ENCODE measurements around the gene ZBBX. TPM values are rescaled to one million over a fixed set of nuclear protein-coding genes. Genes with fewer than 3 reads are reported as not detected.

Gene ZBBX
- total and polyA plus RNA-seq, 2 of the 8 experiments (the other 6 are each of a cell fraction or from before 2014, with no cell fraction given) = 0.17 to 0.84 TPM

- Histone ChIP-seq H3K27ac (ENCODE audit: low read depth, low read length) (no peak overlapping the region), H2BK15ac (ENCODE audit: low read length) (no peak overlapping the region), H3K9ac (replicated peaks in 1 of 4; ENCODE audit: extremely low read depth in 1 of 4, low read depth in 3 of 4, low read length in 3 of 4) (no peak overlapping the region), H3K79me1 (ENCODE audit: low read depth, low read length) (no peaks in the 10 kb centered on the region), H4K20me1 (replicated peaks in 1 of 2; ENCODE audit: control insufficient read depth in 1 of 2, insufficient read depth in 2 of 2, low read length in 2 of 2) (no peaks in the 10 kb centered on the region), H3K23me2 (ENCODE audit: low read depth, low read length) (no peaks in the 10 kb centered on the region), H3K9me3 (ENCODE audit: insufficient read depth in 2 of 2, low read depth in 1 of 2, low read length in 1 of 2) (no peaks in the 10 kb centered on the region), H2AFZ (ENCODE audit: low read length) (no peak overlapping the region), H3K4ac (replicated peaks; ENCODE audit: insufficient read length, low read depth, low read length) (no peak overlapping the region), H2AK5ac (ENCODE audit: low read depth, low read length) (no peak overlapping the region), H2BK120ac (replicated peaks; ENCODE audit: low read depth, low read length) (no peak overlapping the region), H3K36me3 (ENCODE audit: control insufficient read depth in 2 of 4, insufficient read depth in 4 of 4, low read length in 3 of 4) (no peaks in the 10 kb centered on the region), H3K23ac (ENCODE audit: insufficient read length) (no peak overlapping the region), H4K5ac (ENCODE audit: insufficient read length, low read depth, low read length) (no peak overlapping the region), H3K18ac (ENCODE audit: extremely low read depth, low read length) (no peak overlapping the region), H3K56ac (replicated peaks; ENCODE audit: insufficient read length, low read depth, low read length) (no peak overlapping the region), H3K4me2 (ENCODE audit: insufficient read depth in 1 of 2, low read depth in 2 of 2, low read length in 2 of 2) (no peak overlapping the region), H3K27me3 (replicated peaks in 1 of 4; ENCODE audit: control insufficient read depth in 3 of 4, extremely low read depth in 1 of 4, insufficient read depth in 3 of 4, low read length in 3 of 4) (no peaks in the 10 kb centered on the region), H3K14ac (ENCODE audit: insufficient read length) (no peak overlapping the region), H3K4me1 (replicated peaks in 1 of 4; ENCODE audit: control insufficient read depth in 3 of 4, insufficient read depth in 4 of 4, low read length in 3 of 4) (no peaks in the 10 kb centered on the region), H2BK5ac (ENCODE audit: low read depth, low read length) (no peak overlapping the region), H2BK12ac (ENCODE audit: low read depth, low read length) (no peak overlapping the region), H3K4me3 (ENCODE audit: extremely low read depth in 1 of 4, insufficient read depth in 2 of 4, low read depth in 3 of 4, low read length in 4 of 4) (no peak overlapping the region), H4K8ac (ENCODE audit: extremely low read depth, insufficient read depth, low read length) (no peak overlapping the region), H4K91ac (replicated peaks; ENCODE audit: insufficient read length, low read length) (no peak overlapping the region), H3K79me2 (ENCODE audit: control insufficient read depth in 1 of 2, insufficient read depth in 2 of 2, low read length in 2 of 2) (no peaks in the 10 kb centered on the region), H2BK20ac (ENCODE audit: low read length) (no peak overlapping the region)
- 82% methylated on average over 2 of the region's 2 CpGs; no CpG with 5 or more reads in 1 of the 2 experiments for WGBS, 2 experiments (ENCODE audit: extremely low coverage in 1 of 2, insufficient coverage in 1 of 2, insufficient read length in 1 of 2, insufficient replicate concordance in 2 of 2, low coverage in 1 of 2, low lambda C conversion rate in 2 of 2, missing lambda C conversion rate in 1 of 2)
- DNase-seq (ENCODE audit: low read depth in 1 of 2, low spot score in 2 of 2) = no peak
- ChIA-PET POLR2A (ENCODE audit: partially characterized antibody) (no interaction called here), CTCF (ENCODE audit: partially characterized antibody) (interaction anchor here (0.7 kb wide), 1 partner anchor 841 kb away, joined by 3 read pairs; no protein-coding TSS in a partner anchor)
- no peak for FAIRE-seq
- TF ChIP-seq BRCA1 (IDR thresholded peaks at IDR 0.05; ENCODE audit: low read depth, low read length) (no peak), NANOG (IDR thresholded peaks at IDR 0.05; ENCODE audit: insufficient read depth, low read depth, low read length, poor library complexity, severe bottlenecking) (no peak), ASH2L (IDR thresholded peaks at IDR 0.05; ENCODE audit: low read length) (no peak), SIRT6 (IDR thresholded peaks at IDR 0.05; ENCODE audit: low read length) (no peak), BCL11A (IDR thresholded peaks at IDR 0.05; ENCODE audit: low read depth in 2 of 2, low read length in 2 of 2) (no peak), SUZ12 (IDR thresholded peaks at IDR 0.05; ENCODE audit: low read length) (no peak), HDAC2 (IDR thresholded peaks at IDR 0.05; ENCODE audit: borderline replicate concordance in 1 of 2, low read depth in 2 of 2, low read length in 2 of 2) (no peak), CBX5 (IDR thresholded peaks at IDR 0.05; ENCODE audit: low read depth, low read length) (no peak)
These were observed 61.0 kb downstream of the ZBBX start for GRCh38 chr3:167318996-167319615.
